ENCODE results near the gene AVL9.

AVL9 gene

GRCh38 chr7:32522746-32523530 lies 27.6 kb downstream of the AVL9 start:
- Histone ChIP-seq H3K36me3 (no peaks in the 10 kb centered on the region), H3K4me3 (ENCODE audit: low read depth, low read length) (no peak overlapping the region), H3K9me3 (peaks cover 8% of the 10 kb centered on the region; the same call in 1 of the 2 replicates), H3K4me1 (no peaks in the 10 kb centered on the region), H3K27me3 (no peaks in the 10 kb centered on the region)
- no peak for TF ChIP-seq CTCF (IDR thresholded peaks at IDR 0.05; ENCODE audit: low read depth, low read length)
- no peak for DNase-seq

- no peaks in the 10 kb centered on the region for H3K36me3 ChIP-seq
- DNase-seq = no peak
- H3K9me3 ChIP-seq = peaks cover 8% of the 10 kb centered on the region; the same call in 1 of the 2 replicates
- no peak for TF ChIP-seq CTCF (IDR thresholded peaks at IDR 0.05; ENCODE audit: low read depth, low read length)
- no peak overlapping the region for H3K4me3 ChIP-seq (ENCODE audit: low read depth, low read length)
- no peaks in the 10 kb centered on the region for H3K4me1 ChIP-seq
- H3K27me3 ChIP-seq = no peaks in the 10 kb centered on the region
These were observed 29.3 kb downstream of the AVL9 start for GRCh38 chr7:32524631-32525030.

- no peaks in the 10 kb centered on the region for H3K36me3 ChIP-seq
- H3K9me3 ChIP-seq = peaks cover 5% of the 10 kb centered on the region; the same call in 1 of the 2 replicates
- no peaks in the 10 kb centered on the region for H3K27me3 ChIP-seq
- H3K4me3 ChIP-seq (ENCODE audit: low read depth, low read length) = no peak overlapping the region
- H3K4me1 ChIP-seq = no peaks in the 10 kb centered on the region
- no peak for TF ChIP-seq CTCF (IDR thresholded peaks at IDR 0.05; ENCODE audit: low read depth, low read length)
- no peak for DNase-seq
These were observed 30.6 kb downstream of the AVL9 start for GRCh38 chr7:32525839-32526238.

GRCh38 chr7:32531402-32531801 lies 36.1 kb downstream of the AVL9 start:
- TF ChIP-seq CTCF (IDR thresholded peaks at IDR 0.05; ENCODE audit: low read depth, low read length) = no peak
- DNase-seq = no peak
- H3K4me1 ChIP-seq = no peaks in the 10 kb centered on the region
- H3K9me3 ChIP-seq = no peaks in the 10 kb centered on the region
- no peak overlapping the region for H3K4me3 ChIP-seq (ENCODE audit: low read depth, low read length)
- H3K36me3 ChIP-seq = no peaks in the 10 kb centered on the region
- H3K27me3 ChIP-seq = no peaks in the 10 kb centered on the region

GRCh38 chr7:32532086-32532485 lies 36.8 kb downstream of the AVL9 start:
- H3K36me3 ChIP-seq = no peaks in the 10 kb centered on the region
- no peak for DNase-seq
- H3K9me3 ChIP-seq = no peaks in the 10 kb centered on the region

More at GRCh38 chr7:32532086-32532485, 36.8 kb downstream of the AVL9 start:
- Histone ChIP-seq H3K27me3 (no peaks in the 10 kb centered on the region), H3K4me1 (no peaks in the 10 kb centered on the region), H3K4me3 (ENCODE audit: low read depth, low read length) (no peak overlapping the region)
- no peak for TF ChIP-seq CTCF (IDR thresholded peaks at IDR 0.05; ENCODE audit: low read depth, low read length)
